Right ventricle myocardium inferior (tissue), 1 donor: Measurements from ENCODE around the gene RAB22A. TPM values are rescaled to one million over a fixed set of nuclear protein-coding genes. Genes with fewer than 3 reads are reported as not detected.

Experiments
- ATAC-seq: fragments of 200-7000 bp; cut with Tn5 transposase; one replicate; pipeline ENCODE4 v1.9.1; 2020; ENCODE audit warnings: mild to moderate bottlenecking, moderate library complexity
- DNase-seq: peaks from one replicate; pipeline ENCODE4 v3.0.0; 2021; ENCODE audit errors: missing footprints
- intact Hi-C: fragments of 100-400 bp; cut with DNase I; formaldehyde crosslinking; loops from one replicate; pipeline ENCODE4 v1.11.0; 2022
- total RNA-seq: library from RNA; stranded (reverse); fragmentation: NEBNext Ultra II Directional; extraction: Animal tissue kit (Norgen Biotek cat#: 25700); gene quantifications from one replicate; pipeline ENCODE4 v1.2.1, GENCODE V29; 2021
- donor health status: DM: no; HTN: yes; CAD: no; lungs with severe emphysema.

Gene RAB22A
- total RNA-seq, 1 donor from 2014 or later = 8.3 TPM

GRCh38 chr20:58296051-58296837, 13.3 kb upstream of the RAB22A start:
- intact Hi-C loops = no loop called here
- DNase-seq (no peak), ATAC-seq (no peak)

DNA sequence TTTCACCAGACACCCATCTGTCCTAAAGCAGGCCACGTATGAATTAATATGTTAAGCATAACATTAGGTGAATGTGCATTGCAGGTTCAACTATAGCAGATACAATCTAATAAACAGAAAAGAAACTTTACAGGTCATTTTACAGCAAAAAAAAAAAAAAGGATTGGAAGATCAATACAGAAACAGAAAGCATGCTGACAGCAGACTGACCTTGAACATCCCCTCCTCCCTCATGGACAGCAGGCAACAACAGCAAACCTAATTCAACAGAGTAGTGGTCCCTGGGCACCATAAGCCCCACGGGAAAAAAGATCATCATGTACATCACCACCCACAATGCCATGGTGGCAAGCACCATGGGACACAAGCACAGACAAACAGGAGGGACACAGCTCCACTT, 12.1 kb upstream of the RAB22A start:
- intact Hi-C loops = no loop called here
- no peak for ATAC-seq
- DNase-seq = no peak

DNA sequence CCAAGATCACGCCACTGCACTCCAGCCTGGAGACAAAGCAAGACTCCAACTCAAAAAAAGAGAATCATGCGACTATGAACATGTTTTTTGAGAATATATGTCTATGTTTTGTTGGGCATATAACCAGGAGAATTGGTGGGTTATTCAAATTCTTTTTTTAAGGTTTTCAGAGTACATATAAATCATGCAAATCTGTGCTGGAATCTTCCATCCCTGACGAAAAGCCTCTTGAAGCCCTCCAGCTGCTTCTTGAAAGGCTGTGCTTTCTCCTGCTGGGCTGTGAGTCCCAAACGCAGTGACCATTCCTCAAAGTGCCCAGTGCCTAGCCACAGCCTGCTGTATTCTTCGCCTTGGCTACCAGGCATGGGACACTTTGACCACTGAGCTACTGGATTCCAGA, 9.2 kb upstream of the RAB22A start:
- no peak for ATAC-seq
- intact Hi-C loops = no loop called here
- no peak for DNase-seq

- DNase-seq = no peak
- ATAC-seq = no peak
- intact Hi-C loops = no loop called here
Measured at GRCh38 chr20:58303547-58303946, 6.0 kb upstream of the RAB22A start.

GRCh38 chr20:58305061-58305460, 4.5 kb upstream of the RAB22A start:
- intact Hi-C loops = loop anchor here (5.0 kb wide), 2 partner anchors 347 to 602 kb away; partner anchors contain the start of gene STX16
- no peak for ATAC-seq
- DNase-seq = no peak

DNA sequence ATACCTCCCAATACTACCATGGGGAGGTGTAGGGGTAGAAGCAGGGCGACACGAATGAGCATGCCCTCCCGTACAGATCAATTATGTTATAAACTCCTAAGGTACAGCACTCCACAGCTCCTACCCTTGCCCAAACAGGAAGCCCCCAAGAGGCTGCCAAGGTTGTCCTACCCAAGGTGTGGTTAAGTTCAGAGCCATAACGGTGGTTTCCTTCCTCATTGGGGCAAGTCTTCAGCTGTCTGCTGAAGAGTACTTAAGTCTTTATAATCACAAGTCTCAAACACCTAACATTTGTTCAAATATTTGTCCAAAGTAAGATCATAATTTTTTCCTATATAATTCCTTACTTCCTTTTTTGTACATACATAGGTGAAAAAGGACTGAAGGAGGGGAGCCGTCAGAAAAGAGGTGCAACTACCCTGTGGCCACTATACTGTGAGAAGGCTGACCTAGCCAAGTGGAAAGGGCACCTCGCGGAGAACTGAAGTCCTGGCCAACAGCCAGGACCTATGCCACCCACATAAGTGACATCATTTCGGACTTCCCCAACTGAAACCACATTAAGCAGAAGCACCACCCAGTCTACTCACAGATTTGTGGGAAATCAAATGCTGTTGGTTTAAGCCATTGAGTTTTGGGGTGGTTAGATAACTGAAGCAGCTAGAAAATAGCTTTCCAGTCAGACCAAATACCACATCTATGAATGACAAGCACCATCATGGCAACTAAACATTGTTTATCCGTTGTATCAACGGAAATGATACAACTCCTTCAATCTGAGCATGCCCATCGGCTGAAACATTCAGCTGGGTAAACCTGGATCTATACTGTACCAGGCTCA, 2.9 kb upstream of the RAB22A start:
- DNase-seq (peak; percentile 73), ATAC-seq (no peak)
- intact Hi-C loops = loop anchor here (5.0 kb wide), 2 partner anchors 346 to 601 kb away; partner anchors contain the start of gene STX16

DNA sequence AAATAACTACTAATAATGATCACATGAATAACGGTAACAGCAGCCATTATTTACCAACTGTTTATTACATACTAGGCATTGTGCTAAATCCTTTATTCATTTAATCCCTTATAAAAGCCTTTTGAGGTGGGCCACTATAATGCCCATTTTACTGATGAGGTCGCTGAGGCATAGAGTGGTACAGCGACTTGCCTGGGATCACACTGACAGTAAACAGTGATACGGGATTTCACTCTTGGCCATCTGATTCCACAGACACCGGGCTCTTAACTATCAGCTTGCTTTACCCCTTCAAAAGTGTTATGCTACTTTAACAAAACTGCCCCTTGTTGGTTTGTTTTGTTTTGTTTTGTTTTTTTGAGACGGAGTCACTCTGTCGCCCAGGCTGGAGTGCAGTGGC, 2.2 kb upstream of the RAB22A start:
- intact Hi-C loops = loop anchor here (5.0 kb wide), 2 partner anchors 345 to 600 kb away; partner anchors contain the start of gene STX16
- no peak for DNase-seq
- no peak for ATAC-seq

GRCh38 chr20:58308290-58308679, 1.2 kb upstream of the RAB22A start:
- intact Hi-C loops = loop anchor here (2.0 to 5.0 kb wide), 3 partner anchors 81 to 599 kb away; partner anchors contain the start of genes STX16 and VAPB

DNA sequence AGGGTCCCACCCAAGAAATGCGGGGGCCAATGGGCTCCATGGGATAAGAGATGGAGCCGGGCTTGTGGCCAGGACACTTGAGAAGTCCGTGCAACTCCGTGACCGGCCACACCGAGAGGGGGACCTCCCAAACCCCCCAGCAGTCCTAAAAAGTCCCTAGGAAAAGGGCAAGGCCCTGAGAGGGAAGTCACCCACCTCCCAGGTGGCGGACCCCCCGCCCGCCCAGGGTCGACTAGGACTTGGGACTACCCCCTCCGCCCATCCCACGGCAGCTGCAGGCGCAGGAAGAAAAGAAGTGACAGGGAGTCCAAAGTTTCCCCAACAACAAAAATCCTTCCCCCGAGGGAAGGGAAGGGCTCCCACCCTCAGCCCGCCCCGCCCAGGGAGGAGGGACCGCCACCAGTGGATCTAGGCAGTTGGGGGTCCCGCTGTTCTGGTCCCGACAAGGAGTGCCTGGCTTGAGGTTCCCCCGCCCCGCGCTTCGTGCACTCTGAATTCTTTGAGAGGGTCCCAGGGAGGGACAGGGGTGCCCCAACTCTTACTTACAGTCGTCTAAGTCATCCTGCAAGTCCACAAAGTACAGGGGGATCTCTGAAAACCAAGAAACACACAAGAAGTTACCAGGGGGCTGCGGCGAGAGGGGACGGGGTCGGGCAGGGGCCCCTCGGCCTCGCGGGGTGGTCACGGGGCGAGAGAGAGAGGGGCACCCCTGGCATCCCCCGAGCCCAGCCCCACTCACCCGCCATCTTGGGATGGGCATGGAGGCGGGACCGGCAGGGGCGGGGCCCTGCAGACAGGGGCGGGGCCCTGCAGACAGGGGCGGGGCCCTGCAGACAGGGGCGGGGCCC, 611 bp upstream of the RAB22A start:
- ATAC-seq (peak; percentile 91), DNase-seq (peak; percentile 91)
- intact Hi-C loops = loop anchor here (2.0 to 5.0 kb wide), 3 partner anchors 80 to 598 kb away; partner anchors contain the start of genes STX16 and VAPB

More at GRCh38 chr20:58308290-58308679, 1.2 kb upstream of the RAB22A start:
- ATAC-seq (no peak), DNase-seq (no peak)

DNA sequence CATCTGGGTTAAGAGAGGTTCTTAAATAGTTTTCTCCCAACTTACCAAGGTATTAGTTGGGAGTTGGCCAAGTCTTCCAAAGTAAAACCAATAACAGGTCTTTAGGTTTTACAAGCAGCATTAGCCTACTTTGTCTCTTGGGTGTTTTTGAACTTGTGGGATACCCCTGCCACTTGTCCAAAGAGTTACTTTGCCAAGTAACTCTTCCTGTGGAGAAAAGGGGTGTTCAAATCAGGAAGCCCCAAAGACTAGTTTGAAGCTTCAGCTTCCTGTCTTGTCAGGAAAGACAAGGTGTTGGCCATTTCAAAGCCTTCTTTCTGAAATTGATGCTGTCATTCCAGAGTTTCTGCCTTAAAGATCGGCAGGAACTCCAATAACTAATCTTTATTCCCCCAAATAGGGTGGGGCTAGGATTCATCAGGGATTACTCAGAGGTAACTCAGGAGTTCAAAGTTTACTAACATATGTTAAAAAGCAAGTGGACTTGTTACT, 822 bp downstream of the RAB22A start:
- intact Hi-C loops = no loop called here
- no peak for ATAC-seq

DNA sequence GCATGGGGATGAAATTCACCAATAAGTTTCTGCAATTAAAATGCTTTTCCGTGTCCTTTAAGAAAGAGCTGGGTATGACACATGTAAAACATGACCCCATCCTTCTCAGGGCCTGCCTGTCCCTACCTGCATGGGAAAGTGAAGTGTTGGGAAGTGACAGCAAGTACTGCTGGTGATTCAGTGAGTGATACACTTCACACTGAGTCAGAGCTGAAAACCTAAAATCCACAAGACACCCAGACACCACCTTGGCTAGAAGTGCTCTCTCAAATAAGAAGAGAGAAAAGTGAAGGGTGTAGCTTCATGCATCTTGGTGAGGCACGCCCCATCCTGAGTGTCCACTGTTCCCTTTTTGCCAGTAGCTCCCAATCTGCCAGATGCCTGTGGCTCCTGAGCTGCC, 3.3 kb downstream of the RAB22A start:
- ATAC-seq (no peak), DNase-seq (no peak)
- intact Hi-C loops = no loop called here

More for the DNA sequence above, 822 bp downstream of the RAB22A start:
- no peak for DNase-seq

- no peak for DNase-seq
- intact Hi-C loops = no loop called here
- no peak for ATAC-seq
Measured at GRCh38 chr20:58313396-58313795, 3.9 kb downstream of the RAB22A start.

GRCh38 chr20:58321205-58321604, 11.7 kb downstream of the RAB22A start:
- DNase-seq (no peak), ATAC-seq (no peak)
- intact Hi-C loops = no loop called here

DNA sequence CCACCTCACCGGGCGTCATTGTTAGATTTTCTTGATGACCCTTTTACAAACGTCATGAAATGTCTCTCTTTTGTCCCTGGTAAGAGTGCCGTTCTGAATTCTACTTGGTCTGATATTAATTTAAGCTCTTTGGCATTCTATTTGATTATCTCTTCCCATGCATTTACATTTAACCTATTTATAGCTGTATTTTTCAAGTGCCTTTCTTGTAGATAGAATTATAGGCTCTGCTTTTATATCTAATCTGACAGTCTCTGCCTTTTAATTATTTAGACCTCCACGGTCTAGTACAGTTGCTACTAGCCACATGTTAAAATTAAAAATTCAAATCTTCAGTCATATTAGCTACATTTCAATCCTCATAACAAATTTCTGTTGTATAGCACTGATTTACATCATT, 12.6 kb downstream of the RAB22A start:
- DNase-seq = no peak
- intact Hi-C loops = no loop called here
- no peak for ATAC-seq

DNA sequence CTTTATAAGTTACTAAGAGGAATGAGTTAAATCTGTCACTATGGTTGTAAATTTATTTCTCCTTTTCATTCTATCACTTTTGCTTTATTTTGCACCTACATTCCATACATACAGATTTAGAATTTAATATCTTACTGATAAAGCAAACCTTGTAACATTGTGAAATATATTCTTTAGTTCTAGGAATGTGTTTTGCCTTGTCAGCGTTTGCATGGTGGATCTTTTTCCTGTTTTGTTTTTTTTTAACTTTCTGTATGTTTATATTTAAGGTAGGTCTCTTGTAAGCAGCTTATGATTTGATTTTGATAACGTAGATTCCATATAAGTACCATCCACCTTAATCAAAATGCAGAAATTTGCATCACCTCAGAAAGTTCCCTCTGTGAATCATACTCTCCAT, 16.4 kb downstream of the RAB22A start:
- no peak for DNase-seq
- no peak for ATAC-seq
- intact Hi-C loops = no loop called here

- intact Hi-C loops = no loop called here
- DNase-seq (no peak), ATAC-seq (peak; percentile 86)
Measured at GRCh38 chr20:58327211-58327610, 17.7 kb downstream of the RAB22A start.

GRCh38 chr20:58328836-58329235, 19.3 kb downstream of the RAB22A start:
- no peak for ATAC-seq
- intact Hi-C loops = no loop called here
- no peak for DNase-seq

DNA sequence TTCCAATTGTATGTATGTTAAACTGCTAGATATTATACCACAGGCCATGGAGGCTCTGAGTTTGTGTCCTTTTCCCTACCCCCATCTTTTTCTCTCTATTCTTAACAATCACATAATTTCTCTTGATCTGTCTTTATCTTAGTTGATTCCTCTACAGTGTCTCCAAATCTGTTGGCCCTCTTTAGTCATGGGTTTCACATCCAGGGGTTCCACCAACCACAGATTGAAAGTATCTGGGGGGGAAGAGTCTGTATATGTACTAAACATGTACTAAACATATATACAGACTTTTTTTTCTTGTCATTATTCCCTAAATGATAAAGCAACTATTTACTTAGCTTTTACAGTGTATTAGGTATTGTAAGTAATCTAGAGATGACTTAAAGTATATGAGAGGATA, 20.2 kb downstream of the RAB22A start:
- no peak for DNase-seq
- ATAC-seq = no peak
- intact Hi-C loops = no loop called here

DNA sequence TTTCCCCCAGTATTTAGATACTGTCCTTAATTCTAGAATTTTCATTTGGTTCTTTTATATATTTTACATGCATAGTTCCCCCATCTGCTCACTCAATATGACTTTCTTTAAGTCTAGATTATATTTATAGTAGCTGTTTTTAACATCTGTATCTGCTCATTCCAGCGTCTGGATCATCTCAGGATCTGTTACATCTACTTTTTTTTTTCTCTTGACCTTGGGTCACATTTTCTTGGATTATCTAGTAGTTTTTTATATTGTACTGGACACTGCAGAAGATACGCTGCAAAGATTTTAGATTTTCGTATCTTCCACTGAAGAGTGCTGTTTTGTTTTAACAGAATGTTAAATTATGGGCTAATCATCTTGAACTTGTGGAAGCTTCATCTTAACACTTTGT, 20.7 kb downstream of the RAB22A start:
- intact Hi-C loops = no loop called here
- ATAC-seq (no peak), DNase-seq (no peak)
